IPS-18a (cell line): Measurements from ENCODE around the gene PCDHGB7.
"Not testable (repeated sequence)": the region's sequence is repeated elsewhere in the genome, so short reads cannot be mapped to it uniquely, and the experiment has no call there.

Source experiments
- H3K27ac ChIP-seq: one replicate; pipeline ENCODE4 v1.5.1; 2013; ENCODE audit warnings: low read length
- H3K27me3 ChIP-seq: one replicate; pipeline ENCODE4 v1.6.1; 2013; ENCODE audit warnings: mild to moderate bottlenecking, low read length; ENCODE audit not compliant: control insufficient read depth, insufficient read depth
- H3K36me3 ChIP-seq: one replicate; pipeline ENCODE4 v1.6.1; 2013; ENCODE audit warnings: low read depth, low read length; ENCODE audit not compliant: control insufficient read depth
- H3K4me1 ChIP-seq: one replicate; pipeline ENCODE4 v1.6.1; 2013; ENCODE audit warnings: low read depth, low read length; ENCODE audit not compliant: control insufficient read depth
- H3K4me3 ChIP-seq: one replicate; pipeline ENCODE4 v1.5.1; 2013; ENCODE audit warnings: low read length
- H3K9ac ChIP-seq: one replicate; pipeline ENCODE4 v1.6.1; 2013; ENCODE audit warnings: mild to moderate bottlenecking, low read length, moderate library complexity
- H3K9me3 ChIP-seq: one replicate; pipeline ENCODE4 v1.6.1; 2013; ENCODE audit warnings: low read depth, low read length; ENCODE audit not compliant: control insufficient read depth

PCDHGB7 gene

DNA sequence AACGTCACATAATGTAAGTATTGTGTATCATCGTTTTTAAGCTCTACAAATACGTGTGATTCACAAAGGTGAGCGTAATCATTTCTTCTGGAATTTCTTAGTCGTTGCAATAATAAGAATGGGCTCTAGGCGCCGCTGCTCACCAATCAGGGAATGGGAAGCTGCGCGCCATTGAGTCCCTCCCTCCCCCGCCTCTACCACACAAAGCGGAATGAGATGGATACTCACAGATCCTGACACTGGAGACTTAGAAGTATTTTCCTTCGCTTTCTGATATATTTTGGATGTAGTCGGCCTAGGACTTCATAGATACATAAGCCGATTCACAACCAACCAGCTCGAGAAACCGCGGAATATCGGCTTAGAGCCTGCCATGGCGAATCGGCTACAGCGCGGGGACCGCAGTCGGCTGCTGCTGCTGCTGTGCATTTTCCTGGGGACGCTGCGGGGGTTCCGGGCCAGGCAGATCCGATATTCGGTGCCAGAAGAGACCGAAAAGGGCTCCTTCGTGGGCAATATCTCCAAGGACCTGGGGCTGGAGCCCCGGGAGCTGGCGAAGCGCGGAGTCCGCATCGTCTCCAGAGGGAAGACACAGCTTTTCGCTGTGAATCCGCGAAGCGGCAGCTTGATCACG, 3.5 kb downstream of the PCDHGB7 start, which contains the start of gene PCDHGA11:
PCDHGA11 (plus strand) TSS at position 197 of the 634 bp plus-strand sequence; CDS start at position 374, 177 bp downstream.
- Histone ChIP-seq H3K4me3 (peak within 1 kb of the TSS; percentile 5), H3K9ac (no peak within 1 kb of the TSS), H3K27me3 (peaks cover 8% of the 10 kb centered on the region), H3K4me1 (no peaks in the 10 kb centered on the region), H3K9me3 (peaks cover 51% of the 10 kb centered on the region), H3K27ac (no peak within 1 kb of the TSS), H3K36me3 (no peaks in the 10 kb centered on the region)

DNA sequence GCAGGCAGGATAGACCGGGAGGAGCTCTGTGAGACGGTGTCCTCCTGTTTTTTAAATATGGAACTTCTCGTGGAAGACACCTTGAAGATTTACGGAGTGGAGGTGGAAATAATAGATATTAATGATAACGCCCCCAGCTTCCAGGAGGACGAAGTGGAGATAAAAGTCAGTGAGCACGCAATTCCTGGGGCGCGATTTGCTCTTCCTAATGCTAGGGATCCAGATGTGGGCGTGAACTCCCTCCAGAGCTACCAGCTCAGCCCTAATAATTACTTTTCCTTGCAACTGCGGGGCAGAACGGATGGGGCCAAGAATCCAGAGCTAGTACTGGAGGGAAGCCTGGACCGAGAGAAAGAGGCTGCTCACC, 4.0 kb downstream of the PCDHGB7 start:
- Histone ChIP-seq H3K36me3 (no peaks in the 10 kb centered on the region), H3K4me1 (no peaks in the 10 kb centered on the region), H3K4me3 (no peak overlapping the region), H3K9ac (no peak overlapping the region), H3K9me3 (peaks cover 56% of the 10 kb centered on the region), H3K27ac (no peak overlapping the region), H3K27me3 (peaks cover 8% of the 10 kb centered on the region)

DNA sequence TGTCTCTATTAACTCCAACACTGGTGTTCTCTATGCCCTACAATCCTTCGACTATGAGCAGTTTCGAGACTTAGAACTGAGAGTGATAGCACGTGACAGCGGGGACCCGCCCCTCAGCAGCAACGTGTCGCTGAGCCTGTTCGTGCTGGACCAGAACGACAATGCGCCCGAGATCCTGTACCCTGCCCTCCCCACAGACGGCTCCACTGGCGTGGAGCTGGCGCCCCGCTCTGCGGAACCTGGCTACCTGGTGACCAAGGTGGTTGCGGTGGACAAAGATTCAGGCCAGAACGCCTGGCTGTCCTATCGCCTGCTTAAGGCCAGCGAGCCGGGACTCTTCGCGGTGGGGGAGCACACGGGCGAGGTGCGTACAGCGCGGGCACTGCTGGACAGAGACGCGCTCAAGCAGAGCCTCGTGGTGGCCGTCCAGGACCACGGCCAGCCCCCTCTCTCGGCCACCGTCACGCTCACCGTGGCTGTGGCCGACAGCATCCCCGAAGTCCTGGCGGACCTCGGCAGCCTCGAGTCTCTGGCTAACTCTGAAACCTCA, 5.3 kb downstream of the PCDHGB7 start:
- Histone ChIP-seq H3K27ac (no peak overlapping the region), H3K4me1 (no peaks in the 10 kb centered on the region), H3K4me3 (no peak overlapping the region), H3K9ac (no peak overlapping the region), H3K9me3 (peaks cover 69% of the 10 kb centered on the region), H3K36me3 (no peaks in the 10 kb centered on the region), H3K27me3 (peaks cover 8% of the 10 kb centered on the region)

DNA sequence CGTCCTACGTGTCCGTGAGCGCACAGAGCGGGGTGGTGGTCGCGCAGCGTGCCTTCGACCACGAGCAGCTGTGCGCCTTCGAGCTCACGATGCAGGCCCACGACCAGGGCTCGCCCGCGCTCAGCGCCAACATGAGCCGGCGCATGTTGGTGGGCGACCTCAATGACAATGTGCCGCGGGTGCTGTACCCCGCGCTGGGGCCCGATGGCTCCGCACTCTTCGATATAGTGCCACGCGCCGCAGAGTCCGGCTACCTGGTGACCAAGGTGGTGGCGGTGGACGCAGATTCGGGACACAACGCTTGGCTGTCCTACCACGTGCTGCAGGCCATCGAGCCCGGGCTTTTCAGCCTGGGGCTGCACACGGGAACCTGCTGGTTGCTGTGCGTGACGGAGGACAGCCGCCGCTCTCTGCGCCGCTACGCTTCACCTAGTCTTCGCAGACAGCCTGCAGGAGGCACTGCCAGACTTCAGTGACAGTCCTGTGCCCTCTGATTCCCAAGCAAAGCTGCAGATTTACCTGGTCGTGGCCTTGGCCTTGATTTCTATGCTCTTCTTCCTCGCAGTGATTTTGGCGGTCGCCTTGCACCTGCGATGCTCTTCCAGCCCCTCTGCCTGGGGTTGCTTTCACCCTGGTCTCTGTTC, 10.4 kb downstream of the PCDHGB7 start:
- H3K4me3 ChIP-seq, result no peak overlapping the region
- no peaks in the 10 kb centered on the region for H3K4me1 ChIP-seq
- no peaks in the 10 kb centered on the region for H3K27me3 ChIP-seq
- peaks cover 56% of the 10 kb centered on the region for H3K9me3 ChIP-seq
- H3K27ac ChIP-seq, result no peak overlapping the region
- no peak overlapping the region for H3K9ac ChIP-seq
- H3K36me3 ChIP-seq, result no peaks in the 10 kb centered on the region

DNA sequence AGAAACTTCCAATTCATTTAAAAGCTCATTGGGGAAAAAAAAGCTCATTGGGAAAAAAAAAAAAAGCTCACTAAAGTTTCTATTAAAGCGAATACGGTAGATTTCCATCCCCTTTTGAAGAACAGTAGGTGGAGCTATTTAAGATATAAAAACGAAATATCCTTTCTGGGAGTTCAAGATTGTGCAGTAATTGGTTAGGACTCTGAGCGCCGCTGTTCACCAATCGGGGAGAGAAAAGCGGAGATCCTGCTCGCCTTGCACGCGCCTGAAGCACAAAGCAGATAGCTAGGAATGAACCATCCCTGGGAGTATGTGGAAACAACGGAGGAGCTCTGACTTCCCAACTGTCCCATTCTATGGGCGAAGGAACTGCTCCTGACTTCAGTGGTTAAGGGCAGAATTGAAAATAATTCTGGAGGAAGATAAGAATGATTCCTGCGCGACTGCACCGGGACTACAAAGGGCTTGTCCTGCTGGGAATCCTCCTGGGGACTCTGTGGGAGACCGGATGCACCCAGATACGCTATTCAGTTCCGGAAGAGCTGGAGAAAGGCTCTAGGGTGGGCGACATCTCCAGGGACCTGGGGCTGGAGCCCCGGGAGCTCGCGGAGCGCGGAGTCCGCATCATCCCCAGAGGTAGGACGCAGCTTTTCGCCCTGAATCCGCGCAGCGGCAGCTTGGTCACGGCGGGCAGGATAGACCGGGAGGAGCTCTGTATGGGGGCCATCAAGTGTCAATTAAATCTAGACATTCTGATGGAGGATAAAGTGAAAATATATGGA, 13.0 kb downstream of the PCDHGB7 start, which contains the start of gene PCDHGA12:
PCDHGA12 (plus strand) TSS at position 176 of the 782 bp plus-strand sequence; CDS start at position 429, 253 bp downstream.
- no peaks in the 10 kb centered on the region for H3K4me1 ChIP-seq
- H3K9ac ChIP-seq, result no peak within 1 kb of the TSS
- H3K27me3 ChIP-seq, result no peaks in the 10 kb centered on the region
- H3K9me3 ChIP-seq, result peaks cover 50% of the 10 kb centered on the region
- no peak within 1 kb of the TSS for H3K4me3 ChIP-seq
- no peaks in the 10 kb centered on the region for H3K36me3 ChIP-seq
- no peak within 1 kb of the TSS for H3K27ac ChIP-seq

DNA sequence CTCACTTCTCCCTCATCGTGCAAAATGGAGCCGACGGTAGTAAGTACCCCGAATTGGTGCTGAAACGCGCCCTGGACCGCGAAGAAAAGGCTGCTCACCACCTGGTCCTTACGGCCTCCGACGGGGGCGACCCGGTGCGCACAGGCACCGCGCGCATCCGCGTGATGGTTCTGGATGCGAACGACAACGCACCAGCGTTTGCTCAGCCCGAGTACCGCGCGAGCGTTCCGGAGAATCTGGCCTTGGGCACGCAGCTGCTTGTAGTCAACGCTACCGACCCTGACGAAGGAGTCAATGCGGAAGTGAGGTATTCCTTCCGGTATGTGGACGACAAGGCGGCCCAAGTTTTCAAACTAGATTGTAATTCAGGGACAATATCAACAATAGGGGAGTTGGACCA, 13.8 kb downstream of the PCDHGB7 start:
- Histone ChIP-seq H3K9ac (no peak overlapping the region), H3K9me3 (peaks cover 44% of the 10 kb centered on the region), H3K4me1 (no peaks in the 10 kb centered on the region), H3K36me3 (no peaks in the 10 kb centered on the region), H3K4me3 (no peak overlapping the region), H3K27ac (no peak overlapping the region), H3K27me3 (no peaks in the 10 kb centered on the region)

DNA sequence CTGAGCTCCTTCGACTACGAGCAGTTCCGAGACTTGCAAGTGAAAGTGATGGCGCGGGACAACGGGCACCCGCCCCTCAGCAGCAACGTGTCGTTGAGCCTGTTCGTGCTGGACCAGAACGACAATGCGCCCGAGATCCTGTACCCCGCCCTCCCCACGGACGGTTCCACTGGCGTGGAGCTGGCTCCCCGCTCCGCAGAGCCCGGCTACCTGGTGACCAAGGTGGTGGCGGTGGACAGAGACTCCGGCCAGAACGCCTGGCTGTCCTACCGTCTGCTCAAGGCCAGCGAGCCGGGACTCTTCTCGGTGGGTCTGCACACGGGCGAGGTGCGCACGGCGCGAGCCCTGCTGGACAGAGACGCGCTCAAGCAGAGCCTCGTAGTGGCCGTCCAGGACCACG, 14.8 kb downstream of the PCDHGB7 start:
- not testable (repeated sequence) for H3K36me3 ChIP-seq, H3K27me3 ChIP-seq, H3K4me3 ChIP-seq, H3K4me1 ChIP-seq, H3K27ac ChIP-seq, H3K9ac ChIP-seq
- peaks cover 34% of the 10 kb centered on the region for H3K9me3 ChIP-seq

DNA sequence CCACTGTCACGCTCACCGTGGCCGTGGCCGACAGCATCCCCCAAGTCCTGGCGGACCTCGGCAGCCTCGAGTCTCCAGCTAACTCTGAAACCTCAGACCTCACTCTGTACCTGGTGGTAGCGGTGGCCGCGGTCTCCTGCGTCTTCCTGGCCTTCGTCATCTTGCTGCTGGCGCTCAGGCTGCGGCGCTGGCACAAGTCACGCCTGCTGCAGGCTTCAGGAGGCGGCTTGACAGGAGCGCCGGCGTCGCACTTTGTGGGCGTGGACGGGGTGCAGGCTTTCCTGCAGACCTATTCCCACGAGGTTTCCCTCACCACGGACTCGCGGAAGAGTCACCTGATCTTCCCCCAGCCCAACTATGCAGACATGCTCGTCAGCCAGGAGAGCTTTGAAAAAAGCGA, 15.2 kb downstream of the PCDHGB7 start:
- peaks cover 30% of the 10 kb centered on the region for H3K9me3 ChIP-seq
- H3K4me1 ChIP-seq, H3K9ac ChIP-seq, H3K36me3 ChIP-seq, H3K27me3 ChIP-seq, H3K4me3 ChIP-seq, H3K27ac ChIP-seq: not testable (repeated sequence)

DNA sequence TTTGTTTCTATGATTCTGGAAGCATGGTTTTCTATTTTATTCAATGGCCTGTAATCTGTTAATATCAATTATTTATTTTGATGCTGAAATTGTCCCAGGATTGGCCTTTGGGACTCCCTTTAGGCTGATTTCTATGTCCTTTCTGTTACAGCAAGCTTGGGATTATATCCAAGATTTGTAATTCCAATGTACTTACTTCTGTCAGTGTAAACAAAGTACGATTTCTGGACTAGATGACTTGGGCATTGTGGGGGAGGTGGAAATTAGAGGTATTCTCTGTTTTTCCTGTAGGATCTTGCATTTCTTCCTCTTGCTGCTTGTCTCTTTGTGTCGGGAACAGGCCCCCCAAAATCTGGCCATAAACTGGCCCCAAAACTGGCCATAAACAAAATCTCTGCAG, 16.5 kb downstream of the PCDHGB7 start:
- Histone ChIP-seq H3K36me3 (no peaks in the 10 kb centered on the region), H3K9ac (no peak overlapping the region), H3K9me3 (peaks cover 27% of the 10 kb centered on the region), H3K4me3 (no peak overlapping the region), H3K4me1 (no peaks in the 10 kb centered on the region), H3K27ac (no peak overlapping the region), H3K27me3 (no peaks in the 10 kb centered on the region)

DNA sequence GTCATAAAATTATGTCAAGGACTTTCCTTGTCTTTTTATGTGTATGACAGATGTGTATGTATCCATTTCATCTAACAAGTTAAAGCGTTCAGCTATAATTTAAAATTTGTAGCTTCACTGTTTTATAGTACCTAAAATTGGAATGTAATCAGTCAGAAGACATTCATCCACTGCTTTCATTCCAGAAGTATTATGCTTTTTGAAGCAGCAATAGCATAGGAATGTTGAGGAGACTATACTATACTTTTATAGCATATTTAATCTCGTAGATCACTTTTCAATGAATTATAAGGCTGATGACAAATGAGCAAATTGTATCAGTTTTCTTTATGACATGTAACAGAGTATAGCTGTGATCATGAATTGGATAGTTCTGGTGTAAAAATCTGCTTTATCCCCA, 19.7 kb downstream of the PCDHGB7 start:
- Histone ChIP-seq H3K36me3 (no peaks in the 10 kb centered on the region), H3K4me1 (no peaks in the 10 kb centered on the region), H3K27ac (no peak overlapping the region), H3K9me3 (peaks cover 5% of the 10 kb centered on the region), H3K4me3 (no peak overlapping the region), H3K9ac (no peak overlapping the region), H3K27me3 (no peaks in the 10 kb centered on the region)

DNA sequence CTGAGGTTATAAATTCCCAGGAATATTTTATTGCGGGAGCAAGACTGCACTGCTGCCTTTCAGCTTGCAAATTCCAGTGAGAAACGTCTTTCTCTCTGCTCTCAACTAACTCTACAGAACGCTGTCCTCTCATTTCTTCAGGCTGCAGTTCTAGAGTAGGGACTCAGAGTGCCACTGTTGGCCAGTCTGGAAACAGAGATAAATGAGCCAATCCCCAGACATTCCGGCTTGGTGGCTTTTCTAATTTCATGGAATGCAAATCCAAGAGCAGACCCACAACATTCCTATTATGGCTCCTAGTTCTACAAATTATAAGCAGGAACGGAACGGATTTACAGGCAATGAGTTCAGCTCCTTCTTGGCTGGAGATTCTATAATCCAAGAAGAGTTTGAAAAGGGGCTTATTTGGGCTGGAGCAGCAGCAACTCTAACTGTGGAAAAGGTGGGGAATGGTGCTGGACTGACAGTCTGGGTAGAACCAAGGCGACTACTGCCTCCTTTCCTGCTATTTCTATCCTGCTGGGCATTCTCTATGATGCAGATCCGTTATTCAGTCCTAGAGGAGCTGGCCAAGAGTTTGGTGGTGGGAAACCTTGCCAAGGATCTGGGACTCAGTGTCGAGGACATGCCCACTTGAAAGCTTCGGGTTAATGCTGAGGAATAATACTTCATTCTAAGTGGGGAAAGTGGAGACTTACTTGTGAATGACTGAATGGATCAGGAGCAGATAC, 22.1 kb downstream of the PCDHGB7 start:
- H3K4me3 ChIP-seq, result no peak overlapping the region
- H3K36me3 ChIP-seq, result no peaks in the 10 kb centered on the region
- H3K4me1 ChIP-seq, result no peaks in the 10 kb centered on the region
- H3K9ac ChIP-seq, result no peak overlapping the region
- no peaks in the 10 kb centered on the region for H3K27me3 ChIP-seq
- H3K9me3 ChIP-seq, result no peaks in the 10 kb centered on the region
- H3K27ac ChIP-seq, result no peak overlapping the region
